Measurements from ENCODE around the gene BCAR1. TPM values are rescaled to one million over a fixed set of nuclear protein-coding genes. Genes with fewer than 3 reads are reported as not detected.

Gene BCAR1
- total RNA-seq, 1 experiment from 2014 or later, result 9.2 TPM

- Histone ChIP-seq H3K27me3 (ENCODE audit: low read length) (no peaks in the 10 kb centered on the region), H3K9ac (ENCODE audit: low read length) (no peak overlapping the region), H3K27ac (ENCODE audit: low read length) (no peak overlapping the region), H3K9me3 (ENCODE audit: low read length) (no peaks in the 10 kb centered on the region), H4K20me1 (ENCODE audit: insufficient read depth, low read depth, low read length) (no peaks in the 10 kb centered on the region), H3K9me2 (replicated peaks; ENCODE audit: insufficient read depth, low read length) (no peaks in the 10 kb centered on the region), H3K79me2 (ENCODE audit: low read length) (no peaks in the 10 kb centered on the region), H3K4me2 (ENCODE audit: low read depth, low read length, poor library complexity, severe bottlenecking) (no peak overlapping the region), H3K4me3 (ENCODE audit: low read length) (no peak overlapping the region), H3K4me1 (ENCODE audit: low read length) (no peaks in the 10 kb centered on the region), H2AFZ (ENCODE audit: low read length) (no peak overlapping the region), H3K36me3 (ENCODE audit: insufficient read depth, low read length) (no peaks in the 10 kb centered on the region)
- DNase-seq, result no peak
Measured at GRCh38 chr16:75188832-75189477, 62.5 kb downstream of the BCAR1 start.

GRCh38 chr16:75181630-75182029 is 69.8 kb downstream of the BCAR1 start:
- H4K20me1 ChIP-seq (ENCODE audit: insufficient read depth, low read depth, low read length), result no peaks in the 10 kb centered on the region
- H3K4me1 ChIP-seq (ENCODE audit: low read length), result peaks cover 5% of the 10 kb centered on the region
- H3K27me3 ChIP-seq (ENCODE audit: low read length), result no peaks in the 10 kb centered on the region
- no peak overlapping the region for H3K4me3 ChIP-seq (ENCODE audit: low read length)
- H3K9me2 ChIP-seq (replicated peaks; ENCODE audit: insufficient read depth, low read length), result no peaks in the 10 kb centered on the region
- no peak overlapping the region for H3K9ac ChIP-seq (ENCODE audit: low read length)
- H2AFZ ChIP-seq (ENCODE audit: low read length), result no peak overlapping the region
- H3K79me2 ChIP-seq (ENCODE audit: low read length), result no peaks in the 10 kb centered on the region
- no peak overlapping the region for H3K27ac ChIP-seq (ENCODE audit: low read length)
- H3K4me2 ChIP-seq (ENCODE audit: low read depth, low read length, poor library complexity, severe bottlenecking), result no peak overlapping the region
- no peak for DNase-seq
- no peaks in the 10 kb centered on the region for H3K36me3 ChIP-seq (ENCODE audit: insufficient read depth, low read length)
- H3K9me3 ChIP-seq (ENCODE audit: low read length), result peaks cover 1% of the 10 kb centered on the region; the same call in 1 of the 2 replicates

GRCh38 chr16:75179208-75179607 is 72.2 kb downstream of the BCAR1 start:
- no peaks in the 10 kb centered on the region for H3K36me3 ChIP-seq (ENCODE audit: insufficient read depth, low read length)
- H3K27ac ChIP-seq (ENCODE audit: low read length), result no peak overlapping the region
- no peak overlapping the region for H3K4me3 ChIP-seq (ENCODE audit: low read length)
- H3K27me3 ChIP-seq (ENCODE audit: low read length), result no peaks in the 10 kb centered on the region
- peaks cover 13% of the 10 kb centered on the region for H3K9me3 ChIP-seq (ENCODE audit: low read length)
- no peak overlapping the region for H2AFZ ChIP-seq (ENCODE audit: low read length)
- no peaks in the 10 kb centered on the region for H3K9me2 ChIP-seq (replicated peaks; ENCODE audit: insufficient read depth, low read length)
- H4K20me1 ChIP-seq (ENCODE audit: insufficient read depth, low read depth, low read length), result no peaks in the 10 kb centered on the region
- no peak for DNase-seq
- peak overlapping the region; percentile 36 for H3K4me2 ChIP-seq (ENCODE audit: low read depth, low read length, poor library complexity, severe bottlenecking)
- H3K4me1 ChIP-seq (ENCODE audit: low read length), result peaks cover 5% of the 10 kb centered on the region
- no peaks in the 10 kb centered on the region for H3K79me2 ChIP-seq (ENCODE audit: low read length)
- H3K9ac ChIP-seq (ENCODE audit: low read length), result no peak overlapping the region

Small RNA genes within 50 kb of the gene (small RNA-seq; reads per million reads assigned to genes)
- not detected for gene RNU6-758P

Other genes starting within 250 kb of the BCAR1 start
- gene LDHD, start 134.8 kb downstream of the BCAR1 start, total RNA-seq (2014; rRNA removed; shearing (Covaris generic); ENCODE audit: low replicate concordance), result 0.79 TPM in 1 of 2 replicates, not detected in the other
- 7.9 and 23.0 TPM in 2 replicates for gene ZFP1, start 103.1 kb downstream of the BCAR1 start, total RNA-seq (2014; rRNA removed; shearing (Covaris generic); ENCODE audit: low replicate concordance)
- gene CTRB2, start 44.5 kb downstream of the BCAR1 start, total RNA-seq (2014; rRNA removed; shearing (Covaris generic); ENCODE audit: low replicate concordance), result not detected in 2 replicates
- gene CTRB1, start 32.6 kb downstream of the BCAR1 start, total RNA-seq (2014; rRNA removed; shearing (Covaris generic); ENCODE audit: low replicate concordance), result not detected in 2 replicates
- 33.5 and 64.0 TPM in 2 replicates for gene CFDP1, start 181.9 kb upstream of the BCAR1 start, total RNA-seq (2014; rRNA removed; shearing (Covaris generic); ENCODE audit: low replicate concordance)
- gene TMEM170A, start 213.1 kb upstream of the BCAR1 start, total RNA-seq (2014; rRNA removed; shearing (Covaris generic); ENCODE audit: low replicate concordance), result 32.0 and 45.9 TPM in 2 replicates
- not detected in 2 replicates for gene CHST6, start 243.8 kb upstream of the BCAR1 start, total RNA-seq (2014; rRNA removed; shearing (Covaris generic); ENCODE audit: low replicate concordance)

Measured in Karpas-422 (cell line).